Caco-2 (cell line): ENCODE results near the gene ACAD11. TPM values are rescaled to one million over a fixed set of nuclear protein-coding genes. Genes with fewer than 3 reads are reported as not detected.

ENCODE experiments used
- BruUV-seq: library from RNA; stranded (reverse); fragments of 400-500 nt; replicated peaks from 2 replicates; lab custom pipeline; 2021; lab: Mats Ljungman, UMichigan
- CTCF ChIA-PET: fragments of 300-600 bp; sonication (Branson Sonifier 250); formaldehyde crosslinking; loops from one replicate; lab custom pipeline; 2022; ENCODE audit warnings: antibody characterized with exemption; lab: Charles Lee
- POLR2A ChIA-PET: fragments of 300-600 bp; sonication (Branson Sonifier 250); formaldehyde crosslinking; loops from one replicate; lab custom pipeline; 2022; ENCODE audit warnings: antibody characterized with exemption; lab: Charles Lee
- DNase-seq, 2 experiments: peaks; one replicate each; pipeline versions ENCODE4 v3.0.0 to v3.0.0-alpha.2; 2020 to 2022
- H3K27me3 ChIP-seq: replicated peaks from 2 replicates; pipeline ENCODE4 v1.6.0; 2011; ENCODE audit warnings: low read length; ENCODE audit not compliant: control insufficient read depth, insufficient read depth
- H3K36me3 ChIP-seq: 2 replicates; pipeline ENCODE4 v1.5.1; 2011; ENCODE audit warnings: low read length; ENCODE audit not compliant: control insufficient read depth, insufficient read depth
- H3K4me1 ChIP-seq: fragments of 250-450 bp; sonication (Bioruptor Pico); 2 replicates; pipeline ENCODE4 v1.5.1; 2020; ENCODE audit warnings: mild to moderate bottlenecking
- H3K4me3 ChIP-seq: 2 replicates; pipeline ENCODE4 v1.5.1; 2011; ENCODE audit warnings: low read depth, mild to moderate bottlenecking, control low read depth, low read length
- H3K9me3 ChIP-seq: fragments of 250-450 bp; sonication (Bioruptor Pico); 2 replicates; pipeline ENCODE4 v1.5.1; 2020; ENCODE audit warnings: mild to moderate bottlenecking, moderate library complexity
- H3K27ac Mint-ChIP-seq: one replicate; pipeline ENCODE4 v1.8.0; 2022; ENCODE audit warnings: mixed read lengths; ENCODE audit not compliant: unreplicated experiment
- H3K27me3 Mint-ChIP-seq: one replicate; pipeline ENCODE4 v1.8.0; 2022; ENCODE audit warnings: mixed read lengths; ENCODE audit not compliant: insufficient read depth, unreplicated experiment
- H3K36me3 Mint-ChIP-seq: one replicate; pipeline ENCODE4 v1.8.0; 2022; ENCODE audit warnings: mild to moderate bottlenecking, mixed read lengths; ENCODE audit not compliant: insufficient read depth, unreplicated experiment
- H3K4me1 Mint-ChIP-seq: one replicate; pipeline ENCODE4 v1.8.0; 2022; ENCODE audit warnings: low read depth, mixed read lengths; ENCODE audit not compliant: unreplicated experiment
- H3K4me3 Mint-ChIP-seq: one replicate; pipeline ENCODE4 v1.8.0; 2022; ENCODE audit warnings: mild to moderate bottlenecking, moderate library complexity, mixed read lengths; ENCODE audit not compliant: unreplicated experiment
- H3K9me3 Mint-ChIP-seq: one replicate; pipeline ENCODE4 v1.8.0; 2022; ENCODE audit warnings: mixed read lengths; ENCODE audit not compliant: unreplicated experiment
- intact Hi-C: fragments of 100-400 bp; cut with micrococcal nuclease; formaldehyde crosslinking; loops from one replicate; pipeline ENCODE4 v1.10.0; 2022; ENCODE audit not compliant: unreplicated experiment
- total RNA-seq: library from RNA; stranded (reverse); gene quantifications from 2 replicates; pipeline ENCODE4 v1.2.3, GENCODE V29; 2022
- TF ChIP-seq, protein P1 (sequence below), 2 experiments: fragments of 200-600 bp in 1 of 2; IDR thresholded peaks; 1 replicate in 1 of 2; 2 replicates in 1 of 2; pipeline versions ENCODE4 v1.5.1 to v1.8.0; 2011 to 2022; ENCODE audit warnings: antibody characterized with exemption in 1 of 2, control low read depth in 1 of 2, inconsistent platforms in 1 of 2, low read depth in 1 of 2, low read length in 1 of 2, mild to moderate bottlenecking in 1 of 2, moderate library complexity in 1 of 2; ENCODE audit not compliant: insufficient read depth in 1 of 2, severe bottlenecking in 1 of 2, unreplicated experiment in 1 of 2

ACAD11 gene
- total RNA-seq, 1 experiment from 2014 or later, result 33.0 TPM

GRCh38 chr3:132530624-132531023, 129.0 kb downstream of the ACAD11 start:
- H3K4me1 ChIP-seq, result no peaks in the 10 kb centered on the region
- Mint-ChIP-seq H3K9me3 (no peaks in the 10 kb centered on the region), H3K4me3 (no peak overlapping the region), H3K4me1 (no peaks in the 10 kb centered on the region), H3K27me3 (no peaks in the 10 kb centered on the region), H3K27ac (no peak overlapping the region), H3K36me3 (peaks cover 37% of the 10 kb centered on the region)
- POLR2A ChIA-PET, result no interaction called here
- no peak for DNase-seq
- no peaks in the 10 kb centered on the region for H3K36me3 ChIP-seq
- H3K9me3 ChIP-seq, result no peaks in the 10 kb centered on the region
- H3K27me3 ChIP-seq, result no peaks in the 10 kb centered on the region
- no TSS peak for BruUV-seq
- TF ChIP-seq, protein P1, sequence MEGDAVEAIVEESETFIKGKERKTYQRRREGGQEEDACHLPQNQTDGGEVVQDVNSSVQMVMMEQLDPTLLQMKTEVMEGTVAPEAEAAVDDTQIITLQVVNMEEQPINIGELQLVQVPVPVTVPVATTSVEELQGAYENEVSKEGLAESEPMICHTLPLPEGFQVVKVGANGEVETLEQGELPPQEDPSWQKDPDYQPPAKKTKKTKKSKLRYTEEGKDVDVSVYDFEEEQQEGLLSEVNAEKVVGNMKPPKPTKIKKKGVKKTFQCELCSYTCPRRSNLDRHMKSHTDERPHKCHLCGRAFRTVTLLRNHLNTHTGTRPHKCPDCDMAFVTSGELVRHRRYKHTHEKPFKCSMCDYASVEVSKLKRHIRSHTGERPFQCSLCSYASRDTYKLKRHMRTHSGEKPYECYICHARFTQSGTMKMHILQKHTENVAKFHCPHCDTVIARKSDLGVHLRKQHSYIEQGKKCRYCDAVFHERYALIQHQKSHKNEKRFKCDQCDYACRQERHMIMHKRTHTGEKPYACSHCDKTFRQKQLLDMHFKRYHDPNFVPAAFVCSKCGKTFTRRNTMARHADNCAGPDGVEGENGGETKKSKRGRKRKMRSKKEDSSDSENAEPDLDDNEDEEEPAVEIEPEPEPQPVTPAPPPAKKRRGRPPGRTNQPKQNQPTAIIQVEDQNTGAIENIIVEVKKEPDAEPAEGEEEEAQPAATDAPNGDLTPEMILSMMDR (IDR thresholded peaks at IDR 0.05; ENCODE audit: insufficient read depth in 1 of 2, low read depth in 1 of 2, low read length in 1 of 2, severe bottlenecking in 1 of 2, unreplicated experiment in 1 of 2), result no peak
- intact Hi-C loops, result loop anchor here (10.0 kb wide), 1 partner anchor 854 kb away; no protein-coding TSS in a partner anchor
- CTCF ChIA-PET, result no interaction called here
- no peak overlapping the region for H3K4me3 ChIP-seq

DNA sequence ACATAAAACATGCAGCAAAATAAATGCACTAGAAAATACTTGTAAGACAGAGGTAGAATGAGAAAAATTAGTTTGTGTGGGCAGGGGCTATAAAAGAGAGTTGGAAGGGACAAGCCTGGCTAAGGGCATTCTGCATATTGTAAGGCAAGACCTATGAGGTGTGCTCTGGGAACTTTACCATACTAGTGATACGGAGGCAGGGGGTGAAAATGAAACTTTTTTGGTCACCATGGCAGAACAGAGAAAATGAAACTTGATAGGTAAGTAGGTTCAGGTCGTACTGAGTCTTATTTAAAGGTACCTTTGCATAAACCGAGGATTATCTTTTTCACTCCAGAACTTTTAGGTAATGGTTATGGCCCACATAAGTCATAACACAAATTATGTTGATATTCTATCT, 137.3 kb downstream of the ACAD11 start:
- Histone ChIP-seq H3K4me3 (no peak overlapping the region), H3K36me3 (no peaks in the 10 kb centered on the region), H3K9me3 (no peaks in the 10 kb centered on the region), H3K4me1 (no peaks in the 10 kb centered on the region), H3K27me3 (no peaks in the 10 kb centered on the region)
- ChIA-PET POLR2A (no interaction called here), CTCF (no interaction called here)
- intact Hi-C loops, result no loop called here
- TF ChIP-seq, protein P1 (IDR thresholded peaks at IDR 0.05; ENCODE audit: insufficient read depth in 1 of 2, low read depth in 1 of 2, low read length in 1 of 2, severe bottlenecking in 1 of 2, unreplicated experiment in 1 of 2), result no peak
- BruUV-seq, result no TSS peak
- no peak for DNase-seq
- Mint-ChIP-seq H3K4me3 (no peak overlapping the region), H3K4me1 (no peaks in the 10 kb centered on the region), H3K36me3 (peaks cover 55% of the 10 kb centered on the region), H3K27me3 (no peaks in the 10 kb centered on the region), H3K27ac (no peak overlapping the region), H3K9me3 (no peaks in the 10 kb centered on the region)

- intact Hi-C loops, result no loop called here
- H3K27ac Mint-ChIP-seq, result no peak overlapping the region
- ChIA-PET POLR2A (no interaction called here), CTCF (no interaction called here)
- no peaks in the 10 kb centered on the region for H3K9me3 ChIP-seq
- TF ChIP-seq, protein P1 (IDR thresholded peaks at IDR 0.05; ENCODE audit: insufficient read depth in 1 of 2, low read depth in 1 of 2, low read length in 1 of 2, severe bottlenecking in 1 of 2, unreplicated experiment in 1 of 2), result no peak
- no peaks in the 10 kb centered on the region for H3K4me1 ChIP-seq
- no peaks in the 10 kb centered on the region for H3K27me3 Mint-ChIP-seq
- H3K36me3 ChIP-seq, result no peaks in the 10 kb centered on the region
- H3K4me3 Mint-ChIP-seq, result no peak overlapping the region
- H3K9me3 Mint-ChIP-seq, result no peaks in the 10 kb centered on the region
- DNase-seq, result no peak
- no peaks in the 10 kb centered on the region for H3K4me1 Mint-ChIP-seq
- no TSS peak for BruUV-seq
- H3K4me3 ChIP-seq, result no peak overlapping the region
- no peaks in the 10 kb centered on the region for H3K27me3 ChIP-seq
- H3K36me3 Mint-ChIP-seq, result peaks cover 59% of the 10 kb centered on the region
Observed at GRCh38 chr3:132521901-132522300, 137.7 kb downstream of the ACAD11 start.
